B cell (primary cell): ENCODE measurements around the gene DMXL2. TPM values are rescaled to one million over a fixed set of nuclear protein-coding genes. Genes with fewer than 3 reads are reported as not detected.

ENCODE experiments used
- ATAC-seq: fragments of 200-7000 bp; cut with Tn5 transposase; one replicate; pipeline ENCODE4 v1.10.0; 2021; ENCODE audit warnings: low read depth, mild to moderate bottlenecking, moderate number of reproducible peaks, moderate library complexity
- CTCF ChIA-PET: fragments of 350-600 bp; sonication (Branson Sonifier 250); formaldehyde crosslinking; loops from one replicate; lab custom pipeline; 2021; ENCODE audit warnings: antibody characterized with exemption, inconsistent platforms; lab: Charles Lee
- POLR2A ChIA-PET: fragments of 350-600 bp; sonication (Branson Sonifier 250); formaldehyde crosslinking; loops from one replicate; lab custom pipeline; 2021; ENCODE audit warnings: antibody characterized with exemption; lab: Charles Lee
- DNase-seq: peaks from one replicate; pipeline ENCODE4 v3.0.0; 2013
- H2AFZ ChIP-seq: 2 replicates; pipeline ENCODE4 v1.6.1; 2012; ENCODE audit warnings: mild to moderate bottlenecking, low read depth, low read length; ENCODE audit not compliant: insufficient read depth, poor library complexity, severe bottlenecking
- H3K27ac ChIP-seq, 2 donors: 1 replicate in 1 of 2; 2 replicates in 1 of 2; pipeline ENCODE4 v1.5.1; 2012 to 2013; ENCODE audit warnings: low read length in 2 of 2, mild to moderate bottlenecking in 2 of 2, moderate library complexity in 1 of 2
- H3K27me3 ChIP-seq, 4 experiments: fragments of 200-600 bp in 1 of 4; sonication (generic) in 1 of 4; replicated peaks in 1 of 4; 1 replicate in 2 of 4; 2 replicates in 2 of 4; pipeline versions ENCODE4 v1.6.1 to v1.7.0; 2013 to 2016; ENCODE audit warnings: low read length in 3 of 4, mild to moderate bottlenecking in 2 of 4, mixed read lengths in 1 of 4, moderate library complexity in 1 of 4; ENCODE audit not compliant: insufficient read depth in 4 of 4, control insufficient read depth in 3 of 4; ENCODE audit errors: control extremely low read depth in 1 of 4
- H3K36me3 ChIP-seq, 2 experiments: replicated peaks in 1 of 2; 1 replicate in 1 of 2; 2 replicates in 1 of 2; pipeline versions ENCODE4 v1.6.1 to v1.7.1; 2013; ENCODE audit warnings: low read length in 1 of 2; ENCODE audit not compliant: insufficient read depth in 2 of 2, control insufficient read depth in 1 of 2; ENCODE audit errors: control extremely low read depth in 1 of 2, extremely low read depth in 1 of 2
- H3K4me1 ChIP-seq, 2 donors: fragments of 200-600 bp in 1 of 2; sonication (generic) in 1 of 2; 1 replicate in 1 of 2; 2 replicates in 1 of 2; pipeline versions ENCODE4 v1.5.1 to v1.6.1; 2013 to 2017; ENCODE audit warnings: low read length in 2 of 2; ENCODE audit not compliant: control insufficient read depth in 2 of 2, insufficient read depth in 2 of 2
- H3K4me2 ChIP-seq: replicated peaks from 2 replicates; pipeline ENCODE3; 2012; ENCODE audit warnings: mild to moderate bottlenecking, low read depth, low read length; ENCODE audit not compliant: poor library complexity, severe bottlenecking
- H3K4me3 ChIP-seq, 5 experiments: fragments of 200-600 bp in 1 of 5; sonication (generic) in 1 of 5; 1 replicate in 3 of 5; 2 replicates in 2 of 5; pipeline versions ENCODE4 v1.5.1 to v1.7.0; 2011 to 2016; ENCODE audit warnings: low read length in 4 of 5, mild to moderate bottlenecking in 4 of 5, low read depth in 2 of 5, control low read depth in 1 of 5, moderate library complexity in 1 of 5; ENCODE audit not compliant: insufficient read depth in 1 of 5; ENCODE audit errors: control extremely low read depth in 1 of 5, extremely low read depth in 1 of 5
- H3K79me2 ChIP-seq: fragments of 200-600 bp; sonication (generic); one replicate; pipeline ENCODE4 v1.6.0; 2016; ENCODE audit warnings: low read length; ENCODE audit not compliant: control insufficient read depth, insufficient read depth
- H3K9ac ChIP-seq: fragments of 200-600 bp; sonication (generic); 2 replicates; pipeline ENCODE4 v1.6.1; 2017; ENCODE audit warnings: mild to moderate bottlenecking, low read length, moderate library complexity
- H3K9me3 ChIP-seq, 3 donors: one replicate each; pipeline versions ENCODE4 v1.6.1 to v1.7.1; 2013; ENCODE audit warnings: low read length in 2 of 3; ENCODE audit not compliant: control insufficient read depth in 2 of 3, insufficient read depth in 1 of 3; ENCODE audit errors: control extremely low read depth in 1 of 3
- H4K20me1 ChIP-seq: 2 replicates; pipeline ENCODE4 v1.6.0; 2012; ENCODE audit warnings: mild to moderate bottlenecking, low read length; ENCODE audit not compliant: insufficient read depth, control insufficient read depth, poor library complexity, severe bottlenecking
- H3K27ac Mint-ChIP-seq: one replicate; pipeline ENCODE4 v1.8.0; 2021; ENCODE audit warnings: mixed read lengths
- H3K27me3 Mint-ChIP-seq: one replicate; pipeline ENCODE4 v1.8.0; 2021; ENCODE audit warnings: mixed read lengths
- H3K4me1 Mint-ChIP-seq: one replicate; pipeline ENCODE4 v1.8.0; 2021; ENCODE audit warnings: mixed read lengths
- H3K4me3 Mint-ChIP-seq: one replicate; pipeline ENCODE4 v1.8.0; 2021; ENCODE audit warnings: mixed read lengths
- H3K9me3 Mint-ChIP-seq: one replicate; pipeline ENCODE4 v1.8.0; 2022; ENCODE audit warnings: mixed read lengths; ENCODE audit not compliant: insufficient read depth
- EZH2 ChIP-seq: IDR thresholded peaks from 2 replicates; pipeline ENCODE4 v1.6.1; 2012; ENCODE audit warnings: borderline replicate concordance, low read depth, mild to moderate bottlenecking, moderate library complexity, low read length; ENCODE audit not compliant: insufficient read depth, poor library complexity, severe bottlenecking
- WGBS: methylation state at CpG from one replicate; pipeline ENCODE4 v1.1.5; 2013; ENCODE audit warnings: missing lambda C conversion rate; ENCODE audit not compliant: insufficient coverage; 5-methylcytosine and 5-hydroxymethylcytosine counted together
- intact Hi-C: fragments of 100-400 bp; cut with micrococcal nuclease; formaldehyde crosslinking; loops from one replicate; pipeline ENCODE4 v1.10.0; 2022
- polyA plus RNA-seq: library from polyadenylated mRNA; depleted of rRNA; stranded (reverse); fragments of >200 nt; gene quantifications from 2 replicates; pipeline ENCODE4 v1.2.3, GENCODE V29; 2012
- total RNA-seq, 2 donors: library from RNA; stranded (reverse); fragments of 120-200 nt in 1 of 2; gene quantifications; 1 replicate in 1 of 2; 2 replicates in 1 of 2; pipeline versions ENCODE4 v1.2.3 to v1.2.4, GENCODE V29; 2013 to 2022
- TF ChIP-seq, protein P1 (sequence below): fragments of 200-600 bp; IDR thresholded peaks from one replicate; pipeline ENCODE4 v1.8.0; 2022; ENCODE audit warnings: antibody characterized with exemption, mild to moderate bottlenecking

The DMXL2 gene
- total and polyA plus RNA-seq, 2 donors (not counting 1 experiment from before 2014, with no cell fraction given), result 1.4 to 5.6 TPM

DNA sequence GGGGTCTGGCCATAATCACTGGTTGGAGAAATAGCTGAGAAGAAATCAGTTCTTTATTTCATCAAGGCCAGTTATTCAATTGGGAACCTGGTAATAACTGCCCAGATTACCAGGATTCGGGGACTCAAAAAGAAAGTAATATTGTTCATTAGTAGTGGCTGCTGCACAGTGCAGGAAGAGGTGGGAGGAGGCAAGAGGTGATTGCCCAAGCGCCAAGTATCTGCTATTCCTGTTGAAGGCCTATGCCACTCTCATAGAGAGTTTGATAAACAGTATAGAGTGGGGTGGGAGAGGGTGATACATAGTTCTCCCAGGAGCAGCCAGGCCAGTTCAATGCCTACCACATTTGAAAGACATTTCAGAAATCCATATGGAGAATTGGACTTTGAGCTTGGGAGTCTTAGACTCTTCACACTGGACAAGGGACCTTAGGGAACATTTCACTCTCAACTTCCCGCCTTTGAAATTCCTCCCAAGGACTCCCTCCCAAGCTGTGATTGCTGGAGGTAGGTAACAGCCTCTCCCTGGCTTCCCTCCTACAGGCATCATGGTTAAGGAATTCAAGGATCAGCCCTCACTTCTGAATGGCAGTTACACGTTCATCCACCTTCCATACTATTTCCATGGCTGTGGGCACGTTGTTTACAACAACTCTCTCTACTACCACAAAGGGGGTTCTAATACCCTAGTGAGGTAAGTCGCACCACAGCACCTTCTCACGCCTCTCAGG is 221.4 kb downstream of the DMXL2 start:
- DNase-seq (no peak), ATAC-seq (no peak)
- no peaks in the 10 kb centered on the region for H3K79me2 ChIP-seq
- no peaks in the 10 kb centered on the region for H3K4me1 ChIP-seq
- no peak overlapping the region for H2AFZ ChIP-seq
- POLR2A ChIA-PET, result no interaction called here
- no peak overlapping the region for H3K4me2 ChIP-seq
- H3K27me3 ChIP-seq, result peaks cover 0 to 10% (median 0%) of the 10 kb centered on the region in 4 experiments
- Mint-ChIP-seq H3K9me3 (no peaks in the 10 kb centered on the region), H3K27ac (no peak overlapping the region), H3K4me1 (no peaks in the 10 kb centered on the region), H3K27me3 (peaks cover 29% of the 10 kb centered on the region), H3K4me3 (no peak overlapping the region)
- no peaks in the 10 kb centered on the region for H3K36me3 ChIP-seq
- 90% methylated on average over 4 of the region's 7 CpGs for WGBS
- H3K27ac ChIP-seq, result no peak overlapping the region
- CTCF ChIA-PET, result interaction anchor here (1.7 to 2.5 kb wide), 2 partner anchors 21 to 239 kb away, joined by 4 to 10 read pairs; no protein-coding TSS in a partner anchor
- H4K20me1 ChIP-seq, result no peaks in the 10 kb centered on the region
- H3K9ac ChIP-seq, result no peak overlapping the region
- H3K4me3 ChIP-seq, result no peak overlapping the region
- intact Hi-C loops, result no loop called here
- TF ChIP-seq EZH2, result no peak
- no peaks in the 10 kb centered on the region for H3K9me3 ChIP-seq

DNA sequence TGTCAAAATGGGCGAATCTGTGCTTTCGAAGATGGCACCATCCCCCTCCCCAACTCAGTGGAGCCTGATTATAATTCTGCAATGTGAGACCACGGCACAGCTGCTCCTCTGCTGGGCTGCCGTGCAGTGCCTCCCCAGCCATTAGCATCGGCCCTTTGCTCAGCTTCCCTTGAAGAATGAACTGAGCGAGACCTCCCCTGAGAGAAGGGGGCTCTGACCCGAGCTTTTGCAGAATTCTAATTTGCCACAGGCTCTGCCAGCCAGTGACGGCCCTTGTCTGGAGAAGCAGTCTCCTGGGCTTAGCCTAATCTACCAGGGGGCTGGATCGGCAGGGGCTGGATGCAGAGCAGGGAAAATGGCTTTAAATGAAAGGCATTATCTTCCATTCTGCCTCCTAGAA is 223.9 kb downstream of the DMXL2 start:
- Histone ChIP-seq H3K79me2 (no peaks in the 10 kb centered on the region), H2AFZ (no peak overlapping the region), H3K27ac (no peak overlapping the region), H3K27me3 (peaks cover 0 to 8% (median 0%) of the 10 kb centered on the region in 4 experiments), H3K9ac (no peak overlapping the region), H3K9me3 (no peaks in the 10 kb centered on the region), H3K36me3 (no peaks in the 10 kb centered on the region), H3K4me3 (no peak overlapping the region), H3K4me1 (no peaks in the 10 kb centered on the region), H3K4me2 (no peak overlapping the region), H4K20me1 (no peaks in the 10 kb centered on the region)
- DNase-seq (no peak), ATAC-seq (no peak)
- ChIA-PET CTCF (no interaction called here), POLR2A (no interaction called here)
- no peaks in the 10 kb centered on the region for H3K4me1 Mint-ChIP-seq
- 81% methylated on average over 9 of the region's 9 CpGs for WGBS
- no peak overlapping the region for H3K4me3 Mint-ChIP-seq
- H3K27ac Mint-ChIP-seq, result no peak overlapping the region
- H3K9me3 Mint-ChIP-seq, result no peaks in the 10 kb centered on the region
- intact Hi-C loops, result loop anchor here (10.0 kb wide), 1 partner anchor 114 kb away; no protein-coding TSS in a partner anchor
- TF ChIP-seq, protein P1, sequence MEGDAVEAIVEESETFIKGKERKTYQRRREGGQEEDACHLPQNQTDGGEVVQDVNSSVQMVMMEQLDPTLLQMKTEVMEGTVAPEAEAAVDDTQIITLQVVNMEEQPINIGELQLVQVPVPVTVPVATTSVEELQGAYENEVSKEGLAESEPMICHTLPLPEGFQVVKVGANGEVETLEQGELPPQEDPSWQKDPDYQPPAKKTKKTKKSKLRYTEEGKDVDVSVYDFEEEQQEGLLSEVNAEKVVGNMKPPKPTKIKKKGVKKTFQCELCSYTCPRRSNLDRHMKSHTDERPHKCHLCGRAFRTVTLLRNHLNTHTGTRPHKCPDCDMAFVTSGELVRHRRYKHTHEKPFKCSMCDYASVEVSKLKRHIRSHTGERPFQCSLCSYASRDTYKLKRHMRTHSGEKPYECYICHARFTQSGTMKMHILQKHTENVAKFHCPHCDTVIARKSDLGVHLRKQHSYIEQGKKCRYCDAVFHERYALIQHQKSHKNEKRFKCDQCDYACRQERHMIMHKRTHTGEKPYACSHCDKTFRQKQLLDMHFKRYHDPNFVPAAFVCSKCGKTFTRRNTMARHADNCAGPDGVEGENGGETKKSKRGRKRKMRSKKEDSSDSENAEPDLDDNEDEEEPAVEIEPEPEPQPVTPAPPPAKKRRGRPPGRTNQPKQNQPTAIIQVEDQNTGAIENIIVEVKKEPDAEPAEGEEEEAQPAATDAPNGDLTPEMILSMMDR, result no peak
- peaks cover 21% of the 10 kb centered on the region for H3K27me3 Mint-ChIP-seq

Other genes starting within 250 kb of the DMXL2 start
- gene SCG3, start 58.7 kb upstream of the DMXL2 start, total RNA-seq, result not detected in 2 replicates
- not detected in 2 replicates for gene SCG3, start 58.7 kb upstream of the DMXL2 start, polyA plus RNA-seq
- gene LYSMD2, start 114.9 kb upstream of the DMXL2 start, total RNA-seq, result 48.2 and 49.4 TPM in 2 replicates
- 25.1 and 31.0 TPM in 2 replicates for gene LYSMD2, start 114.9 kb upstream of the DMXL2 start, polyA plus RNA-seq
- gene TMOD2, start 128.8 kb upstream of the DMXL2 start, total RNA-seq, result 25.9 and 30.3 TPM in 2 replicates
- gene TMOD2, start 128.8 kb upstream of the DMXL2 start, polyA plus RNA-seq, result 4.4 and 5.7 TPM in 2 replicates
- 48.7 and 52.1 TPM in 2 replicates for gene TMOD3, start 206.9 kb upstream of the DMXL2 start, total RNA-seq
- gene TMOD3, start 206.9 kb upstream of the DMXL2 start, polyA plus RNA-seq, result 7.2 and 12.8 TPM in 2 replicates